ENCODE data around the gene GRPEL1.

DNA sequence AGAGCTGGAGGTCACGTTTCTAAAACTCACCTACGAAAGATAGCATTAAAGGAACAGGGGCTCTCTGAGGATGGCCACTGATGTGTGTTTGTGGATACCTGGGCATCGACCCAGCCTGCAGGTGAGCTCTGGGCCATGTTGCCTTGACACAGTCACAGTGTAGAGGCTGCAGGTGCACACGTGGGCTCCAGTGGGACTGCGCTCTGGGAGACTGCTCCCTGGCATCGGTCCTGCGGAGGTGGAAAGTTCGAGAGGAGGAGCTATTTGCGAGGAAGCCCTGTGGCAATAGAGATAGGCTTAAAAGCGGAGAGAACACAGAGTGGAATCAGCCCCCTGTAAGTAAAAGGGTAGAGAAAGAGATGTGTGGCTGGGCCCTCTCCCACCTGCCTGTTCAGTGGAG, 37.0 kb downstream of the GRPEL1 start:
- no peak for TF ChIP-seq POLR2AphosphoS5 (IDR thresholded peaks at IDR 0.05)
- TF ChIP-seq, protein P1, sequence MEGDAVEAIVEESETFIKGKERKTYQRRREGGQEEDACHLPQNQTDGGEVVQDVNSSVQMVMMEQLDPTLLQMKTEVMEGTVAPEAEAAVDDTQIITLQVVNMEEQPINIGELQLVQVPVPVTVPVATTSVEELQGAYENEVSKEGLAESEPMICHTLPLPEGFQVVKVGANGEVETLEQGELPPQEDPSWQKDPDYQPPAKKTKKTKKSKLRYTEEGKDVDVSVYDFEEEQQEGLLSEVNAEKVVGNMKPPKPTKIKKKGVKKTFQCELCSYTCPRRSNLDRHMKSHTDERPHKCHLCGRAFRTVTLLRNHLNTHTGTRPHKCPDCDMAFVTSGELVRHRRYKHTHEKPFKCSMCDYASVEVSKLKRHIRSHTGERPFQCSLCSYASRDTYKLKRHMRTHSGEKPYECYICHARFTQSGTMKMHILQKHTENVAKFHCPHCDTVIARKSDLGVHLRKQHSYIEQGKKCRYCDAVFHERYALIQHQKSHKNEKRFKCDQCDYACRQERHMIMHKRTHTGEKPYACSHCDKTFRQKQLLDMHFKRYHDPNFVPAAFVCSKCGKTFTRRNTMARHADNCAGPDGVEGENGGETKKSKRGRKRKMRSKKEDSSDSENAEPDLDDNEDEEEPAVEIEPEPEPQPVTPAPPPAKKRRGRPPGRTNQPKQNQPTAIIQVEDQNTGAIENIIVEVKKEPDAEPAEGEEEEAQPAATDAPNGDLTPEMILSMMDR (IDR thresholded peaks at IDR 0.05), result no peak
- no peak for TF ChIP-seq POLR2A (IDR thresholded peaks at IDR 0.05)
